ENCODE data around the gene TLR8. TPM values are rescaled to one million over a fixed set of nuclear protein-coding genes. Genes with fewer than 3 reads are reported as not detected.

The TLR8 gene
- total RNA-seq, 1 donor from 2014 or later: 35.4 TPM

DNA sequence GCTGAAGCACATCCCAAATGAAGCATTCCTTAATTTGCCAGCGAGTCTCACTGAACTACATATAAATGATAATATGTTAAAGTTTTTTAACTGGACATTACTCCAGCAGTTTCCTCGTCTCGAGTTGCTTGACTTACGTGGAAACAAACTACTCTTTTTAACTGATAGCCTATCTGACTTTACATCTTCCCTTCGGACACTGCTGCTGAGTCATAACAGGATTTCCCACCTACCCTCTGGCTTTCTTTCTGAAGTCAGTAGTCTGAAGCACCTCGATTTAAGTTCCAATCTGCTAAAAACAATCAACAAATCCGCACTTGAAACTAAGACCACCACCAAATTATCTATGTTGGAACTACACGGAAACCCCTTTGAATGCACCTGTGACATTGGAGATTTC, 14.6 kb downstream of the TLR8 start:
- Histone ChIP-seq H3K9me3 (no peaks in the 10 kb centered on the region), H3K36me3 (no peaks in the 10 kb centered on the region), H3K4me1 (no peaks in the 10 kb centered on the region), H3K27me3 (ENCODE audit: low read depth) (no peaks in the 10 kb centered on the region), H3K4me3 (no peak overlapping the region), H3K27ac (no peak overlapping the region)
- ATAC-seq: no peak
- TF ChIP-seq, protein P1, sequence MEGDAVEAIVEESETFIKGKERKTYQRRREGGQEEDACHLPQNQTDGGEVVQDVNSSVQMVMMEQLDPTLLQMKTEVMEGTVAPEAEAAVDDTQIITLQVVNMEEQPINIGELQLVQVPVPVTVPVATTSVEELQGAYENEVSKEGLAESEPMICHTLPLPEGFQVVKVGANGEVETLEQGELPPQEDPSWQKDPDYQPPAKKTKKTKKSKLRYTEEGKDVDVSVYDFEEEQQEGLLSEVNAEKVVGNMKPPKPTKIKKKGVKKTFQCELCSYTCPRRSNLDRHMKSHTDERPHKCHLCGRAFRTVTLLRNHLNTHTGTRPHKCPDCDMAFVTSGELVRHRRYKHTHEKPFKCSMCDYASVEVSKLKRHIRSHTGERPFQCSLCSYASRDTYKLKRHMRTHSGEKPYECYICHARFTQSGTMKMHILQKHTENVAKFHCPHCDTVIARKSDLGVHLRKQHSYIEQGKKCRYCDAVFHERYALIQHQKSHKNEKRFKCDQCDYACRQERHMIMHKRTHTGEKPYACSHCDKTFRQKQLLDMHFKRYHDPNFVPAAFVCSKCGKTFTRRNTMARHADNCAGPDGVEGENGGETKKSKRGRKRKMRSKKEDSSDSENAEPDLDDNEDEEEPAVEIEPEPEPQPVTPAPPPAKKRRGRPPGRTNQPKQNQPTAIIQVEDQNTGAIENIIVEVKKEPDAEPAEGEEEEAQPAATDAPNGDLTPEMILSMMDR (IDR thresholded peaks at IDR 0.05): no peak
- intact Hi-C loops (cut with DNase I): no loop called here
- DNase-seq: no peak

DNA sequence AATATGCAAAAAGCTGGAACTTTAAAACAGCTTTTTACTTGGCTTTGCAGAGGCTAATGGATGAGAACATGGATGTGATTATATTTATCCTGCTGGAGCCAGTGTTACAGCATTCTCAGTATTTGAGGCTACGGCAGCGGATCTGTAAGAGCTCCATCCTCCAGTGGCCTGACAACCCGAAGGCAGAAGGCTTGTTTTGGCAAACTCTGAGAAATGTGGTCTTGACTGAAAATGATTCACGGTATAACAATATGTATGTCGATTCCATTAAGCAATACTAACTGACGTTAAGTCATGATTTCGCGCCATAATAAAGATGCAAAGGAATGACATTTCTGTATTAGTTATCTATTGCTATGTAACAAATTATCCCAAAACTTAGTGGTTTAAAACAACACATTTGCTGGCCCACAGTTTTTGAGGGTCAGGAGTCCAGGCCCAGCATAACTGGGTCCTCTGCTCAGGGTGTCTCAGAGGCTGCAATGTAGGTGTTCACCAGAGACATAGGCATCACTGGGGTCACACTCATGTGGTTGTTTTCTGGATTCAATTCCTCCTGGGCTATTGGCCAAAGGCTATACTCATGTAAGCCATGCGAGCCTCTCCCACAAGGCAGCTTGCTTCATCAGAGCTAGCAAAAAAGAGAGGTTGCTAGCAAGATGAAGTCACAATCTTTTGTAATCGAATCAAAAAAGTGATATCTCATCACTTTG, 15.6 kb downstream of the TLR8 start:
- H3K9me3 ChIP-seq: no peaks in the 10 kb centered on the region
- ATAC-seq (no peak), DNase-seq (no peak)
- no peaks in the 10 kb centered on the region for H3K27me3 ChIP-seq (ENCODE audit: low read depth)
- H3K4me1 ChIP-seq: no peaks in the 10 kb centered on the region
- no peak overlapping the region for H3K4me3 ChIP-seq
- H3K36me3 ChIP-seq: no peaks in the 10 kb centered on the region
- intact Hi-C loops (cut with DNase I): no loop called here
- H3K27ac ChIP-seq: no peak overlapping the region
- TF ChIP-seq, protein P1 (IDR thresholded peaks at IDR 0.05): no peak

DNA sequence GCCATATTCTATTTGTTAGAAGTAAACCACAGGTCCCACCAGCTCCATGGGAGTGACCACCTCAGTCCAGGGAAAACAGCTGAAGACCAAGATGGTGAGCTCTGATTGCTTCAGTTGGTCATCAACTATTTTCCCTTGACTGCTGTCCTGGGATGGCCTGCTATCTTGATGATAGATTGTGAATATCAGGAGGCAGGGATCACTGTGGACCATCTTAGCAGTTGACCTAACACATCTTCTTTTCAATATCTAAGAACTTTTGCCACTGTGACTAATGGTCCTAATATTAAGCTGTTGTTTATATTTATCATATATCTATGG, 16.1 kb downstream of the TLR8 start:
- Histone ChIP-seq H3K27ac (no peak overlapping the region), H3K27me3 (ENCODE audit: low read depth) (no peaks in the 10 kb centered on the region), H3K36me3 (no peaks in the 10 kb centered on the region), H3K4me1 (no peaks in the 10 kb centered on the region), H3K4me3 (no peak overlapping the region), H3K9me3 (no peaks in the 10 kb centered on the region)
- ATAC-seq: no peak
- TF ChIP-seq, protein P1 (IDR thresholded peaks at IDR 0.05): no peak
- intact Hi-C loops (cut with DNase I): no loop called here
- DNase-seq: no peak

DNA sequence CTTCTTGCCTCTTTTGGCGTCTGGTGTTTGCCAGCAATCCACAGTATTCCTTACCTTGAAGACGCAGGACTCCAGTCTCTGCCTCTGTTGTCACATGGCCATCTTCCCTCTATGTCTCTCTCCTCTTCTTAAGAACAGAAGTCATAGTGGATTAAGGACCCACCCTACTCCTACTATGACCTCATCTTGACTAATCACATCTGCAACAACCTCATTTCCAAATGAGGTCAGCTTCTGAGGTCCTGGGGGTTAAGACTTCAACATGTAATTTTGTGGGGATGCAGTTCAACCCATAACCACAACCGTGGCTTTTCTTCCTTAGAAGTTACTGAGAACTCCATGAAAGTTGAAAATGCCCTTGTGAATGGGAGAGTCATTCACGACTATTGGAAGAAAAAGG, 23.3 kb downstream of the TLR8 start:
- TF ChIP-seq, protein P1 (IDR thresholded peaks at IDR 0.05): no peak
- no peak for ATAC-seq
- no peaks in the 10 kb centered on the region for H3K9me3 ChIP-seq
- no peaks in the 10 kb centered on the region for H3K4me1 ChIP-seq
- intact Hi-C loops (cut with DNase I): no loop called here
- H3K36me3 ChIP-seq: no peaks in the 10 kb centered on the region
- no peak overlapping the region for H3K4me3 ChIP-seq
- no peaks in the 10 kb centered on the region for H3K27me3 ChIP-seq (ENCODE audit: low read depth)
- DNase-seq: no peak
- H3K27ac ChIP-seq: no peak overlapping the region

DNA sequence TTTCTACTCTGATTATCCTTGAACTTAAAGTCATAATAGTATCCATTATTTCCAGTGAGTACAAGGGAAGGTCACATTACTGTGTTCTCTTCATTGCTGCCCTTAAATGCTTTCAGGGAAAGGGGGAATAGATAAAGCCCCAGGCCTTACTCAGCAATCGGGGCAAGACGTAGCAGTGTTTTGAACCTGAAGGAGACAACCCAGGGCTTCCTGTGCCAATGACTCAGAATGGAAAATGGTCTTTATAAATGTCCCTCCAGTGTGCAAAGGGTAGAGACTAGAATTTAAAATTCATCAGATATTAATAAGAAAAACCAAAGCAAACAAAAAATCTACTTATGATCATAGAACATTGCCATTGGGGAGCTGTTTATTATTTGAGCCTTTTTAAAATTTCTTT, 23.7 kb downstream of the TLR8 start:
- Histone ChIP-seq H3K9me3 (no peaks in the 10 kb centered on the region), H3K27ac (no peak overlapping the region), H3K4me3 (no peak overlapping the region), H3K36me3 (no peaks in the 10 kb centered on the region), H3K27me3 (ENCODE audit: low read depth) (no peaks in the 10 kb centered on the region), H3K4me1 (no peaks in the 10 kb centered on the region)
- ATAC-seq (no peak), DNase-seq (no peak)
- TF ChIP-seq, protein P1 (IDR thresholded peaks at IDR 0.05): no peak
- intact Hi-C loops (cut with DNase I): no loop called here
